ENCODE results near the gene AUP1. TPM values are rescaled to one million over a fixed set of nuclear protein-coding genes. Genes with fewer than 3 reads are reported as not detected.

AUP1 gene
- total and polyA plus RNA-seq, 2 experiments from 2014 or later = 121 to 195 TPM

GRCh38 chr2:74533464-74533863 lies 4.0 kb upstream of the AUP1 start:
- Histone ChIP-seq H4K20me1 (ENCODE audit: insufficient read depth, poor library complexity, severe bottlenecking) (peaks cover 2% of the 10 kb centered on the region), H3K79me2 (peaks cover 20% of the 10 kb centered on the region), H3K27me3 (no peaks in the 10 kb centered on the region), H3K9me2 (replicated peaks; ENCODE audit: insufficient read depth) (no peaks in the 10 kb centered on the region), H3K4me2 (no peak overlapping the region), H3K36me3 (replicated peaks; ENCODE audit: insufficient read depth, low read depth) (no peaks in the 10 kb centered on the region), H3K27ac (no peak overlapping the region), H3K4me3 (no peak overlapping the region), H3K4me1 (ENCODE audit: insufficient read depth) (no peaks in the 10 kb centered on the region), H3K9me3 (ENCODE audit: low read depth) (no peaks in the 10 kb centered on the region), H2AFZ (no peak overlapping the region)
- no peak for DNase-seq (ENCODE audit: low spot score)
- no peak for TF ChIP-seq CTCF (IDR thresholded peaks at IDR 0.05; ENCODE audit: poor library complexity)
- TF ChIP-seq EZH2phosphoT487 (IDR thresholded peaks at IDR 0.05; ENCODE audit: low read depth, severe bottlenecking, unreplicated experiment) = no peak
- TF ChIP-seq EZH2 (IDR thresholded peaks at IDR 0.05; ENCODE audit: borderline replicate concordance) = no peak
- 95% methylated on average over 4 of the region's 4 CpGs for WGBS (ENCODE audit: low lambda C conversion rate, missing lambda C conversion rate)

DNA sequence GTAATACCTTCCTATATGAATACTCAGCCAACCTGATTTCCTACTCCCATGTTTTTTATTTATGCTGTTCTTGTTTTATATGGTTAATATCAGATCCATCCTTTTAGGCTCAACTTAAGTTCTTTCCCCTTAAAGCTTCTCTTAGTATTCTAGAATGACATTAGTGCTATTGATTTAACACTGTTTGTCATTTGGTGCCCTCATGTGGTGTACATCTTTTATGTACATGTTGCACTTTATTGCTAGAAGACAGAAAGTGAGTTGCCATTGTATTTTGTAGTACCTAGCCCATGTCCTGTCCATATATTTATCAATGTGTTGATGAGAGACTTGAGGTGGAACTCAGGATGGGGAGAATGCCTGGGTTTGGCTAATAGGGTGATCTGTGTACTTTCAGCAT lies 2.7 kb upstream of the AUP1 start:
- TF ChIP-seq CTCF (IDR thresholded peaks at IDR 0.05; ENCODE audit: poor library complexity) (peak; percentile 45), EZH2 (IDR thresholded peaks at IDR 0.05; ENCODE audit: borderline replicate concordance) (no peak), EZH2phosphoT487 (IDR thresholded peaks at IDR 0.05; ENCODE audit: low read depth, severe bottlenecking, unreplicated experiment) (no peak)
- peaks cover 7% of the 10 kb centered on the region for H4K20me1 ChIP-seq (ENCODE audit: insufficient read depth, poor library complexity, severe bottlenecking)
- peaks cover 32% of the 10 kb centered on the region for H3K79me2 ChIP-seq
- H3K27me3 ChIP-seq = no peaks in the 10 kb centered on the region
- H2AFZ ChIP-seq = no peak overlapping the region
- no peak overlapping the region for H3K4me2 ChIP-seq
- no peaks in the 10 kb centered on the region for H3K36me3 ChIP-seq (replicated peaks; ENCODE audit: insufficient read depth, low read depth)
- H3K9me3 ChIP-seq (ENCODE audit: low read depth) = no peaks in the 10 kb centered on the region
- no peak overlapping the region for H3K27ac ChIP-seq
- H3K4me1 ChIP-seq (ENCODE audit: insufficient read depth) = no peaks in the 10 kb centered on the region
- no peaks in the 10 kb centered on the region for H3K9me2 ChIP-seq (replicated peaks; ENCODE audit: insufficient read depth)
- H3K4me3 ChIP-seq = no peak overlapping the region
- no peak for DNase-seq (ENCODE audit: low spot score)

DNA sequence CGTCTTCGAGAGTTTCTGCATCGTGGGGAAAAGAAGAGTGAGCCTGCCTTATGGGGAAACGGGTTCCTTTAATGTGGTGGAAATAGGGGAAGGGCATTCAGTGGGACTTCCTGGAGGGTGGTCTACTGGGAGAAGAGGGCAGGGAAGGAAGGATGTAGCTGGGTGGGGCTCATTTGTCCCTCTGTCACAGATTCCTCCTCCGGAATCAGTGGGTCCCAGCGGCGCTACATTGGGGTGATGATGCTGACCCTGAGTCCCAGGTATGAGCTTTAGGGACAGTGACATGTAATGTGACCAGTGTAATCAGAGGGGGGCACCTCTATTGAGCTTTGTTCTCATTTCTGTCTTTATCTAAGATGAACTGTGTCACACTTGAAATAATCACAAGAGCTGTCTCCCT lies 2.2 kb upstream of the AUP1 start:
- Histone ChIP-seq H3K4me1 (ENCODE audit: insufficient read depth) (no peaks in the 10 kb centered on the region), H3K27ac (no peak overlapping the region), H3K9me3 (ENCODE audit: low read depth) (no peaks in the 10 kb centered on the region), H4K20me1 (ENCODE audit: insufficient read depth, poor library complexity, severe bottlenecking) (peaks cover 7% of the 10 kb centered on the region), H3K9me2 (replicated peaks; ENCODE audit: insufficient read depth) (no peaks in the 10 kb centered on the region), H3K79me2 (peaks cover 32% of the 10 kb centered on the region), H3K27me3 (no peaks in the 10 kb centered on the region), H3K36me3 (replicated peaks; ENCODE audit: insufficient read depth, low read depth) (no peaks in the 10 kb centered on the region), H3K4me2 (no peak overlapping the region), H3K4me3 (no peak overlapping the region), H2AFZ (no peak overlapping the region)
- WGBS (ENCODE audit: low lambda C conversion rate, missing lambda C conversion rate) = 90% methylated on average over 7 of the region's 7 CpGs
- DNase-seq (ENCODE audit: low spot score) = no peak
- TF ChIP-seq EZH2 (IDR thresholded peaks at IDR 0.05; ENCODE audit: borderline replicate concordance) (no peak), EZH2phosphoT487 (IDR thresholded peaks at IDR 0.05; ENCODE audit: low read depth, severe bottlenecking, unreplicated experiment) (no peak), CTCF (IDR thresholded peaks at IDR 0.05; ENCODE audit: poor library complexity) (no peak)

All from hepatocyte (in vitro differentiated cells).